Astrocyte of the cerebellum (primary cell): ENCODE results near the gene UTRN.
A peak's percentile ranks its signal among the peaks of the same experiment; 100 is the strongest.

Source experiments
- DNase-seq: peaks from one replicate; pipeline ENCODE4 v3.0.0-alpha.2; 2011; ENCODE audit warnings: low read depth
- H3K4me3 ChIP-seq: 2 replicates; pipeline ENCODE4 v1.5.1; 2011; ENCODE audit warnings: mild to moderate bottlenecking, low read depth, low read length, moderate library complexity
- in situ Hi-C: cut with HindIII; loops from 2 replicates; pipeline ENCODE4 v1.10.0; 2017; ENCODE audit warnings: low sequenced_read_pairs
- TF ChIP-seq, protein P1 (sequence below): IDR thresholded peaks from 2 replicates; pipeline ENCODE4 v1.5.1; 2012; ENCODE audit warnings: low read length, low read depth, moderate library complexity, mild to moderate bottlenecking; ENCODE audit errors: missing control alignments

UTRN gene

DNA sequence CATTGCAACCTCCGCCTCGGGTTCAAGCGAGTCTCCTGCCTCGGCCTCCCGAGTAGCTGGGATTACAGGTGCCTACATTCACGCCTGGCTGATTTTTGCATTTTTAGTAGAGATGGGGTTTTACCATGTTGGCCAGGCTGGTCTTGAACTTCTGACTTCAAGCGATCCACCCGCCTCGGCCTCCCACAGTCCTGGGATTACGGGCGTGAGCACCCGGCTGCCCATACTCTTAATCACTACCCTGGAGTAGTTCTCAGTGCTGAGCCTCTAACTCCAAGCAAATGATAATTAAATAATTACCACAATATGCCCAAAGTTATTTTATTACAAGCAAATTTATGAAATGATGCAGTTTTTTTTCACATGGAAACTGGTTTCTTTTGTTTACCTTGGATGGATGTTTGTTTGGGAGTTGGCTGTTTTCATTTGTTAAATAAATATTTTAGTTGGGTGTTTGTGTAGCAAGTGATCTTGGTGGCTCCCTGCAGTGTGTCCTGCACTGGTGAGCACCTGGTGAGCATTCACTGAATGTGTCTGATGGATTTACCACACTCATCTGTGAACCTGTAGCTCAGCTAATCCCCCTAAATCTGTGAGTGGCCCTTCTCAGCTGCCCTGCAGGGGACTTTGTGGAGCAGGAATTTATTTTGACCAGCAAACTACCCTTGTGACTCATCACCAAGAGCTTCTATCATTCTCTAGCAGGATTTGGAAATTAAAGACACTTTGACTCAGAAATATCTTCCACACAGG is 36.9 kb downstream of the UTRN start:
- H3K4me3 ChIP-seq, result no peak overlapping the region
- in situ Hi-C loops, result no loop called here
- TF ChIP-seq, protein P1, sequence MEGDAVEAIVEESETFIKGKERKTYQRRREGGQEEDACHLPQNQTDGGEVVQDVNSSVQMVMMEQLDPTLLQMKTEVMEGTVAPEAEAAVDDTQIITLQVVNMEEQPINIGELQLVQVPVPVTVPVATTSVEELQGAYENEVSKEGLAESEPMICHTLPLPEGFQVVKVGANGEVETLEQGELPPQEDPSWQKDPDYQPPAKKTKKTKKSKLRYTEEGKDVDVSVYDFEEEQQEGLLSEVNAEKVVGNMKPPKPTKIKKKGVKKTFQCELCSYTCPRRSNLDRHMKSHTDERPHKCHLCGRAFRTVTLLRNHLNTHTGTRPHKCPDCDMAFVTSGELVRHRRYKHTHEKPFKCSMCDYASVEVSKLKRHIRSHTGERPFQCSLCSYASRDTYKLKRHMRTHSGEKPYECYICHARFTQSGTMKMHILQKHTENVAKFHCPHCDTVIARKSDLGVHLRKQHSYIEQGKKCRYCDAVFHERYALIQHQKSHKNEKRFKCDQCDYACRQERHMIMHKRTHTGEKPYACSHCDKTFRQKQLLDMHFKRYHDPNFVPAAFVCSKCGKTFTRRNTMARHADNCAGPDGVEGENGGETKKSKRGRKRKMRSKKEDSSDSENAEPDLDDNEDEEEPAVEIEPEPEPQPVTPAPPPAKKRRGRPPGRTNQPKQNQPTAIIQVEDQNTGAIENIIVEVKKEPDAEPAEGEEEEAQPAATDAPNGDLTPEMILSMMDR, result no peak
- no peak for DNase-seq

DNA sequence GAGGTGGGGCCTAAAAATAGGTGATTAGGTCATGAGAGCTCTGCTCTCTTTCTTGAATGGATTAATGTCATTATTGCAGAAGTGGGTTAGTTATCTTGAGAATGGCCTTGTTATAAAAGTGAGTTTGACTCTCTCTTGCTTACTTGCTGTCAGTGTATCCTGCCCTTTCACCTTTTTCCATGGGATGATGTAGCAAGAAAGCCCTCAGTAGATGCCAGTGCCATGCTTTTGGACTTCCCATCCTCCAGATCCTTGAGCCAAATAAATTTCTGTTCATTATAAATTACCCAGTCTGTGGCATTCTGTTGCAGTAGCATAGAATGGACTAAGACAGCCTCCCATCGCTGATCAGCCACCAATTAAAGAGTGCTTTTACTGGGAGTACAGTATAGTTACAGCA is 40.1 kb downstream of the UTRN start:
- in situ Hi-C loops, result no loop called here
- TF ChIP-seq, protein P1, result no peak
- DNase-seq, result no peak
- H3K4me3 ChIP-seq, result no peak overlapping the region

DNA sequence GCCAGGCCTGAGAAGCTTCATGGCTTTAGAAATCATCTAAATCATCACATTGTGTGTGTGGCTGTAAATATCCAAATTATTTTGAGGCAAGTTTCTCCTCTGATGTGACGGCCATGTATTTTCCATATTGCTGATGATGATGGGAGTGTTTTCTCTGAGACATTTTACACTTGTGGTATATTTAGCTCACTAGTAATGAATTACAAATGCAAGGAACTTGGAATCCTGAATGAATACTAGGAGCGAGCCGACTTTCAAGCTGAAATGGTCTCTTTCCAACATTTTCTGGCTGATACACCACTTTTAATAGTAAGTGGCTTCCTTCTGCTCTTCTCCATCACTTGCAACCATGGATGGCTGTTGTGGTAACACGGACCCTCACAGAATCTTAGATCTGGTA is 41.3 kb downstream of the UTRN start:
- H3K4me3 ChIP-seq, result no peak overlapping the region
- in situ Hi-C loops, result no loop called here
- TF ChIP-seq, protein P1, result no peak
- no peak for DNase-seq

DNA sequence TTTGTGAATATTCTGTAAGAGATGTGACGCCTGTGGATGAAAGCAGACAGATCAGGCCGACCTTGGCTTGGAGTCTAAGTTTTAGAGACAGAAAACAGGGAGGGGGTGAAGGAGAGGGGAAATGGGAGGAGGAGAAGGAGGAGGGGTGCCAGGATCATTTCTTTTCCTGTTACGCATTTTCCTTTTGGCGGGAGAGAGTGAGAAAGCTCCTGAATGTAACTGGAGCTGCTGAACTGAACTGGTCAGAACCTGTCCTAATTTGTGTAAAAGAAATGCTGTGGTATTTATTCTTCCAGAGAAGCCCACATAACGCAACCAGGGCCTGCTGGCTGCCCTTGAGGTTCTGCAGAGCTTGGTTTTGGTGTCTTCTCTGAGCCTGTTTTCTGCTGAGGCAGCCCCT is 41.9 kb downstream of the UTRN start:
- H3K4me3 ChIP-seq, result no peak overlapping the region
- no peak for DNase-seq
- TF ChIP-seq, protein P1, result no peak
- in situ Hi-C loops, result no loop called here

DNA sequence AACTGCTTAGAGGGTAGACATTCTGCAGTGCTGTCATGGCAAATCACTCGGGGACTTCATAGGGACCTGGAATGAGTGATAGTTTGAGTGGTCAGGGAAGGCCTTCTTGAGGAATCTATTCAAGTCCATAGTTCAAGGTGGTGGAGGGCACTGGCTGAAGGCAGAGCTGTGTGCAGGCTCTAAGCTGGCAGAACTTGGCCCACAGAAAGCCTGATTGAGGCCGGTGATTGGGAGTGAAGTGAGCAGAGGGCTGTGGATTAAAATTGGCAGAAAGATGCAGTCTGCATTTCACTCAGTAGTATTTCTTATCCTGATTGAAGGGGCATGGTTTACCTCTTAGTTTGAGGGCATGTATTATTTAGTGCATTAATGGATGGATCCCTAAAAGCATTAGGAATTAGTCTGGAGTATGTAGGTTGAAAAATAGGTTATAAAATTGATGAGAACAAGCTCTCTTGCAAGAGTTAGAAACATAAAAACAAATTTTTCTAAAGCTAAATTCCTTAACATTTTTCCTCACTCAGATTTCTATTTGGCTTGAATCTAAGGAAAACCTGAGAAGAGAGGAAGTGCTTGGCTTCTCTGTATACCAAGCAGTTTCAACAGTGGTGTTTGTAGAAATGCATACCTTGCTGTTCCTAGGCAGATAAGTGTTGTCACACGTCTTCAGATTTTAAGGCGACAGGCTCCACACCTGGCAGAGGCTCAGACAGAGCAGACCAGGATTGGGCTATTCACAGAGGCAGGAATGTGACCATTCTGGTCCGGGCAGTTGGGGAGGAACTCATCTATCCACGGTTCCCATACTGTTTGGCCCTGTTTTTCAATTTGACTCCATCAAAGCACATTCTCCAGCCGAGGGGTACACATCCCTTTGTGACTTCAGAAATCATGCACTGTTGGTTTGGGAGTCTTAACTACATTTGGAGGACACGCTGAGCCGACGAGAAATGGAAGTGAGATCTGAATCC is 45.2 kb downstream of the UTRN start:
- TF ChIP-seq, protein P1, result no peak

DNA sequence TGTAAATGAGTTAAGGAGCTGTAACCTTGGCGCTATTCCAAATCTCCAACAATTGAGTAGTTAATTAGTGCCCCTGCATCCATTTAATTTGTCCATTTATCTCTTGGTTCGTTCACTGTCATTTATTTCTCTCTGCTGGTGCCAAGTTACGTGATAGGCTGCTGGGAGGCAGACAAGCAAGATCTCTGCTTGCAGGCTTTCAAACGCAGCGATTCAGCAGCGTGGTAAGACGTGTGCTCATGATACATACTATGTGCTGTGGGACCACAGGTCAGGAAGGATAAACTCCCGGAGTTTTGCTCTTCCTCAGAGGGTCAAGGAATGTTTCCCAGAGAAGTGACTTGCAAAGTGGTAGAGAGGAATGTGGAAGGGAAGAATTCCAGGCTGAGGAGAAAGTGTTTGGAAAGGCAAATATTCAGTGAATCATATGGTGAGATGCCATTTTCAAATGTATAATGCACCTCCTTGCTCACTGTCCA is 46.4 kb downstream of the UTRN start:
- no peak overlapping the region for H3K4me3 ChIP-seq
- in situ Hi-C loops, result no loop called here
- TF ChIP-seq, protein P1, result no peak
- peak; percentile 47 for DNase-seq

More for the DNA sequence above, 45.2 kb downstream of the UTRN start:
- no peak for DNase-seq
- in situ Hi-C loops, result no loop called here
- no peak overlapping the region for H3K4me3 ChIP-seq
